HG03045 (cell line): ENCODE data around the gene CHM.
A peak's percentile ranks its signal among the peaks of the same experiment; 100 is the strongest.
"Not testable (repeated sequence)": the region's sequence is repeated elsewhere in the genome, so short reads cannot be mapped to it uniquely, and the experiment has no call there.

ENCODE experiments used
- ATAC-seq: cut with Tn5 transposase; IDR thresholded peaks from one replicate; pipeline ENCODE4 v1.9.1; 2021; ENCODE audit warnings: mild to moderate bottlenecking, moderate library complexity; ENCODE audit not compliant: unreplicated experiment

CHM gene

GRCh38 chrX:86002076-86002896 is 45.1 kb downstream of the CHM start:
- no peak for ATAC-seq

GRCh38 chrX:85998954-85999353 is 48.4 kb downstream of the CHM start:
- ATAC-seq = no peak

GRCh38 chrX:85996555-85996954 is 50.8 kb downstream of the CHM start:
- no peak for ATAC-seq

DNA sequence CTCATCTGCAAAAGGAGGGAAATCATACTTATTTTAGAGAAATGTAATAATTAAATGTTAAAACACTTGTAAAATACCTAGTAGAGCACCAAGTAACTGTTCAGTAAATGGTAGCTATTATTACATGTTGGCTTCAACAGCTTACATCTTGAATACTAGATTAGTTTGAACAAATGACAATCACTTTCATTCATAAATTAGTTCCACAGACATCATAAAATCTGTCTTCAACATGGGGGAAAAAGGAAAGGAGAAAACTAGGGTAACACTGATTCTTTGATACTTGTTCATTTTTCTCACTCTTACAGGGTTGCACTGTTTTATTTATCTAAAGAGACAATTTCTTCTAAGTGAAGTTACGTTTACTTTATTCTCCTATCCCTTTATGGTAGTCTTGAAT is 51.7 kb downstream of the CHM start:
- ATAC-seq = no peak

- ATAC-seq = no peak
Measured at GRCh38 chrX:85994797-85995196, 52.6 kb downstream of the CHM start.

DNA sequence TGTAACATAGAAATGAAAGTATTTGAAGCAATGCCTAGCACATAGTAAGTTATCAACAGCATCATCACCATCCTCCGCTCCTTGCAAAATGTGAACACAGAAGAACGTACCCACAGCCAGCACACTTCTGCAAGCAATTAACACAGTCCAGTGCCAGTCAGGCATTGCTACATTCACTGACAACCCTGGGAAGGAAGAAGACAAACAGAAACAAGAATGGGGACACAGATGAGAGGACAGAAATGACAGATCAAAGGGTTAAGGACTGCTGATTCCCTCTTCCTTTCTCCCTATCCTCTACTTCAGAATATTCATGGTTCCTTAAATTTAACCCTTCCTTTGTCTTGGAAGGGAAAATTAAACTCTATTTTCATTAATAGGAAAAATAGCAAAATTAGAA is 53.1 kb downstream of the CHM start:
- no peak for ATAC-seq

DNA sequence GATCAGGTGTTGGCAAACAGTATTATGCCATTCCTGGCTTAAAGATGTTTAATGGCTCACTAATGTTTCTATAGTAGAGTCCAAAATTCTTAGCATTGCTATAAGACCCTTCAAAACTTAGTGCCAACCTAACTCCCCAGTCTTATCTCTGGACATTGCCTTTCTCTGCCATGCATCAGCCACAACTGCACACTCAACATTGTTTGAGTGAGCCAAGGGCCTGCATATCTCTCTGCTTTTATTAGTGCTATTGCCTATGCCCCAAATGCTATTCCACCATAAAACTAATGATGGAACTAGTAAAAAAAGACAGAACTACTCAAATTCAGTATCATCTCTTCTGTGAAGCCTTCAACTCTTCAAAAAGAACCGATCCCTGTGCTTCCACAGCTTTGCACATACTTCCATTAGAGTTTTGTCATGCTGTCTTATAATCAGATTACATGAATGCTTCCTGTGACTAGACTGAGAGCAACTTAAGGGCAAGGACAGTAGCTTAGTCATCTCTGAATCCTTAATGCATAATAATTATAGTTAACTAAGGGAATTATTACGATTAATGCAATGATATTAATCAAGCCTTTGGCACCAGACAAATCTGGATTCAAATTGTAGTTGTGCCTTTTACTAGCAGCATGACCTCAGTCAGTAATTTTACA is 53.7 kb downstream of the CHM start:
- ATAC-seq = no peak

- no peak for ATAC-seq
Measured at GRCh38 chrX:85992811-85993229, 54.5 kb downstream of the CHM start.

- no peak for ATAC-seq
Measured at GRCh38 chrX:85988353-85988752, 59.0 kb downstream of the CHM start.

DNA sequence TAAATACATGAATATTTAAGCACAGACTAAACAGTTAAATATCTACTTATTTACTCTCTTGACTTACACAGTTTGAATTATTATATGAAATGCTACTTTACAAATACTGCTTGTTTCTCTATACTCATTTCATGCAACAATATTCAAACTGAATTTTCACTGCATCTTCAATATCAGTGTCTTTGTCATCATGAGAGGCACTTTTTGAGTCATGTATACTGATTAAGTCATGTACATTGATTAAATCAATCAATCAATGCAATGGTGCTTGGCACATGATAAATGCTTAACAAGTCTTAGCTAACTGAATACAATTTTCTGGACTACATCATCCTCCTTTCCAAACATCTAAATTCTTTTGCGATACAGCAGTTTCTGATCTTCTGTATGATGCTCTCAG is 67.1 kb downstream of the CHM start:
- ATAC-seq = no peak

DNA sequence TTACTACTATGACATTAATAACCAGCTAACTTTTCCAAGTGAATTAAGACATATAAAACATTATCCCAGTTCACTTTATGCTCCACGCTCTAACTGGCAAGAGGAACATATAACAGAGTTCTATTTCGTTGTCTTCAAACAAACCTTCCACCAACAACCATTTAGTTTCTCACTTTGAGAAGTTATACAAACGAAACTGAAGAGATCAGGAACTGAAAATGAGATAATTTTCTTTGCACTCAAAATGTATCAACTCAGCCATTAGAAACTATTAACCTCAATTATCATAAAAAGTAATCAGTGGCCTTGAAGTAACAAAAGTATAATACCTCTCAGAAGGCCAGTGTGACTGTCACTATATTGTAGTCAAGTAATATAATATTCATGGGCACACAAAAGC is 70.1 kb downstream of the CHM start:
- ATAC-seq = peak; percentile 53

- not testable (repeated sequence) for ATAC-seq
Measured at GRCh38 chrX:85972351-85972750, 75.0 kb downstream of the CHM start.

DNA sequence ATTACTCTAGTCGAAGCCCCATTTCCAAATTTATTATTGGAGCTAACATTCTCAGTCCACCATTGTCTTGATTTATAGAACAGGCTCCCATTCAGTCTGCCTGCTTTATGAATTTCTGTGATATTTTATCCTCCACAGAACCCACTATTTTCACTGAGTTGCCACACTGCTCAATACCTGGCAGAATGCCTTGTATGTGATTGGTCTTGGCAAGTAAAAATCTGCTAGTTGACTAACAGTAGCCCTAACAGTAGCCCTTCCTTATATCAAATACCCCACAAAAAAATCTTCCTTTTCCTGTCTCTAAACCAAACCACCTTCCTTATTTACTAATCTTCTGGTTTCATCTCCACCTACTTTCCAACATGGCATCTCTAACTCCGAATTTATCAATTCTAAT is 82.6 kb downstream of the CHM start:
- no peak for ATAC-seq

- no peak for ATAC-seq
Measured at GRCh38 chrX:85963736-85964135, 83.6 kb downstream of the CHM start.

GRCh38 chrX:85955510-85955909 is 91.8 kb downstream of the CHM start:
- ATAC-seq = no peak

- ATAC-seq = not testable (repeated sequence)
Measured at GRCh38 chrX:85944751-85945150, 102.6 kb downstream of the CHM start.

DNA sequence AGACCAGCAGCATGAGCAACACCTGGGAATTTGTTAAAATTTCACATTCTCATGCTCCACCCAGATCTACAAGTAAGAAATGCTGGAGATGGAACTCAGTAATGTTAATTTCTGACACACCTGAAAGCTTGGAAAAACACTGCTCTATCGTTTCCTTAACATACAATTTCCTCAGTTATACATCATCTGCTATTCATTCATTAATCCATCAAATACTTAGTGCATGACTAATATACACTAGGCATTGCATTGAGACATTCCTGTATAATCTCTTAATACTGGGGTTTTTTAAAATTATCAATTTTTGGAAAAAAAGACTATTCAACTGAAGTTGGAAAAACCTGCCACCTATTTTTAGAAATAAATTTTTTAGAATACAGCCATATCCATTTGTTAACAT is 106.1 kb downstream of the CHM start:
- ATAC-seq = no peak

DNA sequence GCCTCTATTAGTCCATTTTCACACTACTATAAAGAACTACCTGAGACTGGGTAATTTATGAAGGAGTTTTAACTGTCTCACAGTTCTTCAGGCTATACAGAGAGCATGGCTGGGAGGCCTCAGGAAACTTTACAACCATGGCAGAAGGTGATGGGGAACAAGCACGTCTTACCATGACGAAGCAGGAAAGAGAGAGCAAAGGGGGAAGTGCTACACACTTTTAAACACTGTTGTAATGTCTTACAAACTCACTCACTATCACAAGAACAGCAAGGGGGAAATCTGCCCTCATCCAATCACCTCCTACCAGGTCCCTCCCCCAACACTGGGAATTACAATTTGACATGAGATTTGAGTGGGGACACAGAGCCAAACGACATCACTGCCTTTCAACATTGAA is 107.4 kb downstream of the CHM start:
- ATAC-seq = not testable (repeated sequence)

GRCh38 chrX:85934399-85934798 is 113.0 kb downstream of the CHM start:
- ATAC-seq = not testable (repeated sequence)

DNA sequence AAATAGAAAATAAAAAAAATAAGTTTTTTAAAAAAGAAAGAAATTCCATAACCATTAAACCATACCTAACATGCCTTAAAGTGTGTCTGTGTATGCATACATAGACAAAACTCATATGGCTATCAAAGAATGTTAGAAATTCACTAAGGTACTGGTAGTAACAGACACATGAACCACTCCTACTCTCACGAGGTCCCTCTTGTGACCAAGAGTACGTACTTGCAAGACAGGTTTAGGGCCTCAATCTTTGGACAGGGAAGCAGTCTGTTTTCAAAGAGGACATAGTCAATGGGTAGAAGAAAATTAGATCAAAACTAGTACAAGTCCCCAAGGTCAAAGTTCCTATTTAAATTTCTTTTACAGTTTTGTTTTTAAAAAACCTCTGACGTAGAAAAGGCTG is 117.3 kb downstream of the CHM start:
- no peak for ATAC-seq

GRCh38 chrX:85928606-85929005 is 118.8 kb downstream of the CHM start:
- ATAC-seq = no peak

DNA sequence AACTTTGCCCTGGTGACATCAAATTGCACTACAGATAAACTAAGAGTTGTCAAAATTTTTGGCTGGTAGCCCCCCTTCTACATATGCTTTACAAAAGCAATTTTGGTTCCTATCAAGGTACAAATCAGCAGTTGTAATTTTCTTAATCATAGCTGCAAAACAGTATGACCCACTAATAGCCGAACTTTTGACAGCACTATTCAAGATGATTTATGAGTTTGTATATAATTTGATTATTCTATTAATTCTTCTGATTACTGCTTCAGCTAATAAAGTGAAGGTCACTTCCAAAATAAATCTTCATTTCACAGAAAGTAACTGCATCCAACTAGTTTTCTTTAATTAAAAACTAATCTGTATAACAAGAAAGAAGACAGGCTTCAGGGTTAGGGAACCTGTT is 119.6 kb downstream of the CHM start:
- ATAC-seq = no peak
